Pulmonary artery endothelial cell (primary cell): ENCODE measurements around the gene NPHS1. TPM values are rescaled to one million over a fixed set of nuclear protein-coding genes. Genes with fewer than 3 reads are reported as not detected.

ENCODE experiments used
- DNase-seq: peaks from one replicate; pipeline ENCODE4 v3.0.0-alpha.2; 2011; ENCODE audit warnings: low read depth, low spot score
- total RNA-seq: library from RNA; depleted of rRNA; stranded (reverse); fragments of >200 nt; gene quantifications from 2 replicates; pipeline ENCODE4 v1.2.3, GENCODE V29; 2014

The NPHS1 gene
- total RNA-seq, 1 donor from 2014 or later: not detected

DNA sequence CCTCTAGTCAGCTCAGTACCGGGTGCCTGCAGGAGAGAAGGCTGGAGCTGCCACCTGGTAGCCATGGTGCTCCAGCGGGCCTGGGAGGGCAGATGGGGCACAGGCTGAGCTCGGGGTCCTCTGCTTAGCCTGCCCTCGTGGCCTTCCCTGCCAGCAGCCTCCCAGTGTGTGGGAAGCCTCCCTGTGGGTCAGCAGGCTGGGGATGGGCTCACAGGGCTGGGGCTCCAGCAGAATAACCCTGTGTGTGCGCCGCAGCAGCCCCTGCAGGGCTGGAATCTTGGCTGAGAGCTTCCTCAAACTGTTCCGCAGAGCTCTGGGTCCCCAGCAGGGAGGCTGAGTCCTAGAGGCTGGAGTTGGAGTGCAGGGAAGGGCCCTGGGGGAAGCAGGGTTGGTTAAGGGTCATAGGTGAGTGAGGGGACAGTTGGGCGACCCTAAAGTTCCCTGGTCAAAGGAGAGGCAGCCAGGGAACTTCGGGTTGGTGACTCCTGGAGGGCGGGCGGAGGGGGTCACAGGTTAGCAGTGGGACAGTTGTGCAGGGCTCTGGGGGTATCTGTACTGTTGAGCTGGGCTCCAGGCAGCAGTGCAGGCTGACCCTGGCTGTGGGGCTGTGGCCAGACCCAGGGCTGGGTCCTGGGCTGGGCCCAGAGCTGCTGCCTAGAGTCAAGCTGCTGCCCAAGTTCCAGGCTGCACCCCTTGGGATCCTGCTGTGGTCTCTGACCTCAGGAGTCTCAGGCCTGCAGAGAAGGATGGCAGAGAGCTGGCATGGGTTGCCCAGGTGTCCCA lies 62.9 kb downstream of the NPHS1 start:
- no peak for DNase-seq

DNA sequence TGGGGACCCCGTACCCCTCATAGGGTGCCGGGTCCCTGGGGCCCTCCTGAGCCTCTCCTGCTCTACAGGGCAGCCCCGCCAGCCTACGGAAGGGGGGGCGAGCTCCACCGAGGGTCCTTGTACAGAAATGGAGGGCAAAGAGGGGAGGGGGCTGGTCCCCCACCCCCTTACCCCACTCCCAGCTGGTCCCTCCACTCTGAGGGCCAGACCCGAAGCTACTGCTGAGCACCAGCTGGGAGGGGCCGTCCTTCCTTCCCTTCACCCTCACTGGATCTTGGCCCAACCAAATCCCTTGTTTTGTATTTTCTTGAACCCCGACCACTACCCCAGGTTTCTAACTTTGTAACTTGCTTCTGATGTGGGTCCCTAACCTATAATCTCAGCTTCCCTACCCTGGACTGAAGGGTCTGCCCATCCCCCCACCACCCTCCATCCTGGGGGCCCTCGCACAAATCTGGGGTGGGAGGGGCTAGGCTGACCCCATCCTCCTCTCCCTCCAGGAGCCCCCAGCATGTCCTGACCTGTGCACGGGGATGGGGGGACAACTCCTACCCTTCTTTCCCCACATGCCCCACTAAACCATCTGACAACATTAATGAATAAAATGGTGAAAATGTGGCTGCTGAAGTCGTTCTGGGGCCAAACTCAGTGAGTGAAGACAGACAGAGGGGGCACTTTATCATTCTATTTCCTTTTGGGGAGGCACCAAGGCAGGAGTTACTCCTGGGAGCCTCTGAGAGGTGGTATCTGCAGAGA lies 63.9 kb downstream of the NPHS1 start:
- no peak for DNase-seq

DNA sequence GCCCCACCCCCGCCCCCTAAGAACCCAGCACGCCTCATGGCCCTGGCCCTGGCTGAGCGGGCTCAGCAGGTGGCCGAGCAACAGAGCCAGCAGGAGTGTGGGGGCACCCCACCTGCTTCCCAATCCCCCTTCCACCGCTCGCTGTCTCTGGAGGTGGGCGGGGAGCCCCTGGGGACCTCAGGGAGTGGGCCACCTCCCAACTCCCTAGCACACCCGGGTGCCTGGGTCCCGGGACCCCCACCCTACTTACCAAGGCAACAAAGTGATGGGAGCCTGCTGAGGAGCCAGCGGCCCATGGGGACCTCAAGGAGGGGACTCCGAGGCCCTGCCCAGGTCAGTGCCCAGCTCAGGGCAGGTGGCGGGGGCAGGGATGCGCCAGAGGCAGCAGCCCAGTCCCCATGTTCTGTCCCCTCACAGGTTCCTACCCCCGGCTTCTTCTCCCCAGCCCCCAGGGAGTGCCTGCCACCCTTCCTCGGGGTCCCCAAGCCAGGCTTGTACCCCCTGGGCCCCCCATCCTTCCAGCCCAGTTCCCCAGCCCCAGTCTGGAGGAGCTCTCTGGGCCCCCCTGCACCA lies 65.0 kb downstream of the NPHS1 start:
- DNase-seq: no peak

DNA sequence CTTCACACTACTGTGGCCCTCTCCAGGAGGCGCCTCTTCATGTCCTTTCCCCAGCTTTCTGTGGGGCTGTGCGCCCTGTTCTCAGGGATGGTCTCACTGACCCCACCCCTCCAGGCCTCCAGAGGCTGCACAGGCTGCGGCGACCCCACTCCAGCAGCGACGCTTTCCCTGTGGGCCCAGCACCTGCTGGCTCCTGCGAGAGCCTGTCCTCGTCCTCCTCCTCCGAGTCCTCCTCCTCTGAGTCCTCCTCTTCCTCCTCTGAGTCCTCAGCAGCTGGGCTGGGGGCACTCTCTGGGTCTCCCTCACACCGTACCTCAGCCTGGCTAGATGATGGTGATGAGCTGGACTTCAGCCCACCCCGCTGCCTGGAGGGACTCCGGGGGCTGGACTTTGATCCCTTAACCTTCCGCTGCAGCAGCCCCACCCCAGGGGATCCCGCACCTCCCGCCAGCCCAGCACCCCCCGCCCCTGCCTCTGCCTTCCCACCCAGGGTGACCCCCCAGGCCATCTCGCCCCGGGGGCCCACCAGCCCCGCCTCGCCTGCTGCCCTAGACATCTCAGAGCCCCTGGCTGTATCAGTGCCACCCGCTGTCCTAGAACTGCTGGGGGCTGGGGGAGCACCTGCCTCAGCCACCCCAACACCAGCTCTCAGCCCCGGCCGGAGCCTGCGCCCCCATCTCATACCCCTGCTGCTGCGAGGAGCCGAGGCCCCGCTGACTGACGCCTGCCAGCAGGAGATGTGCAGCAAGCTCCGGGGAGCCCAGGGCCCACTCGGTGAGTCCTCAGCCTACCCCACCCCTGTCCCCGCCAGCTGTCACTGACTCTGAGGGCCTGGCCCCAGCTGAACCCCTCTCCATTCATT lies 65.8 kb downstream of the NPHS1 start:
- no peak for DNase-seq

DNA sequence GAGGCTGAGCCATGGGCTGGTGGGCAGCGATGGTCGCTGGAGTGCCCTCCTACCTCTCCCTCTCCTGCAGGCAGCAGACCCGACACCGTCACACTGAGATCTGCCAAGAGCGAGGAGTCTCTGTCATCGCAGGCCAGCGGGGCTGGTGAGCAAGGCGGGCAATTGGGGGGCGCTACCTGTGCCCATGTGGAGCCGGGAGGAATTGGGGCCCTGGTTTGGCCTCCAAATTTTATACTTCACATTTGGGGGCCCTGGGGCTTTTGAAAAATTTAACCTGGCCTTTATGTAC lies 67.0 kb downstream of the NPHS1 start:
- DNase-seq: no peak

DNA sequence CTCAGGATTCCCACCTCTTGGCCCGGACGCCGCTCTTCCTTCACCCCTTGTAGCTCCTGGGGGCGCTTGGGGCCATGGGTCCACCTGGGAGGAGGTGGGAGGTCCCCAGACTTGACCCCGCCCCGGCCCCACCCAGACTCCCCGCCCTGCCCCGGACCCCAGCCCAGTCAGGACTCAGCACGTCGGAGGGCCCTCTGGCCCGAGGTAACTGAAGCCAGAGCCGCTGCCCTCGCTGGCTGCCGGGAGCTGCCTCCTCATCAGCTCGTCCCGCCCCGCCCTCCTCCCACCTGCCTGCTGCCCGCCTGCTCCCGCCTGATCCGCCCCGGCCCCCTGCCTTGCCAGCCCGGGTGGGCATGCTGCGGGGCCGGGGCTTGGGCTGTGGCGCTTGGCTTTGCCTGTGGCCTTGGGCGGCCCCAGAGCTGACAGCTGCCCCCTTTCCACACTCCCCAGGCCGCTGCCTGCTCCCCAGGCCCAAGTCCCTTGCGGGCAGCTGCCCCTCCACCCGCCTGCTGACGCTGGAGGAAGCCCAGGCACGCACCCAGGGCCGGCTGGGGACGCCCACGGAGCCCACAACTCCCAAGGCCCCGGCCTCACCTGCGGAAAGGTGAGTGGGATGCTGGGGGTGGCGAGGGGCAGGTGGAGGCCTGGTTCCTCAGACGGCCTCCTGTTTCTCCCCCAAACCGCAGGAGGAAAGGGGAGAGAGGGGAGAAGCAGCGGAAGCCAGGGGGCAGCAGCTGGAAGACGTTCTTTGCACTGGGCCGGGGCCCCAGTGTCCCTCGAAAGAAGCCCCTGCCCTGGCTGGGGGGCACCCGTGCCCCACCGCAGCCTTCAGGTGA lies 67.6 kb downstream of the NPHS1 start:
- DNase-seq: no peak

DNA sequence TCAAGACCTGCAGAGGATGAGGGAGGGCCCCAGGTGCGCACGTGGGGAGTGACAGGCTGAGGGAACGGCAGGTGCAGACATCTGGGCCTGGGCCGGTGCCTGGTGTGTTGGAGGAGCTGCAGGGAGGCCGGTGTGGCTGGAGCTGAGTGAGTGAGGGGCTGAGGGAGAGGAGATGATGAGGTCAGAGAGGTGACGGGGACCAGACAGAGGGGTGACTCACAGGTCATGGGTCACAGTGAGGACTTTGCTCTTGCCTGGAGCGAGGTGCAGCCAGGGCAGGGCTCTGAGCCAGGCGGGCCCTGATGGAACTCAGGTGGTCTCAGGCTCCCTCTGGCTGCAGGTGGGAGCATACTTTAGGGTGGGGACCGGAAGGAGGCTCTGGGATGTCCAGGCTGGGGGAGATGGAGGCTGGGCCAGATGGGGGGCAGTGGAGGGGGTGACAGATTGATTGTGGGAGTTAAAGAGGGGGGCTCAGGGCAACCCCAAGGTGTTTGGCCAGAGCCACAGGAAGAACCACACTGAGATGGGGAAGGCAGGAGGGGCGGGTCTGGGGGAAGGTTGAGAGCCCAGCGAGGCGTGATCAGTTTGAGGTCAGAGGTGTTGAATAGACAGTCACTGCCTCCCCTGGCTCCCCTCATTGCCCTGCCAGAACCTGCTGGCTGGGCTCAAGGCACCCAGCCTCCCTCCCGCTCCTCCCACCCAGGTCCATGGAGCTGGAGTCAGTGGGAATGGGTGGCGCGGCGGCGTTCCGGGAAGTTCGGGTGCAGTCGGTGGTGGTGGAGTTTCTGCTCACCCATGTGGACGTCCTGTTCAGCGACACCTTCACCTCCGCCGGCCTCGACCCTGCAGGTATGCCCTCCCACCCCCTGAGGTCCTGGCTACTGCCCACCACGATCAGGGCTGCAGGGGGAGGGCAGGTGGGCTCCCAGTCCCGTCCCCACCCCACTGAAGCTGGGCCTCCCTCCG lies 68.6 kb downstream of the NPHS1 start:
- DNase-seq: no peak

DNA sequence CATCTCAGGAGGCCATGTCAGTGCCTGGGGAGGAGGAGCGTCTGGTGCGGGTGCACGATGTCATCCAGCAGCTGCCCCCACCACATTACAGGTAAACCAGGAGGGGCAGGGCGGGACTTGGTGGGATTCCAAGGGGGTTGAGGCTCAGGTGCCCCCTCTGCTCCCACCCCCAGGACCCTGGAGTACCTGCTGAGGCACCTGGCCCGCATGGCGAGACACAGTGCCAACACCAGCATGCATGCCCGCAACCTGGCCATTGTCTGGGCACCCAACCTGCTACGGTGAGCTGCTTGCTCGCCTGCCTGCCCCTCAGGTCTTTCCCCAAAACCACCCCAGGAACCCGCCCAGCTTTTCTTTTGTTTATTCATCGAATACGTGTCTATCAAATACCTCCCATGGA lies 69.7 kb downstream of the NPHS1 start:
- DNase-seq: no peak

DNA sequence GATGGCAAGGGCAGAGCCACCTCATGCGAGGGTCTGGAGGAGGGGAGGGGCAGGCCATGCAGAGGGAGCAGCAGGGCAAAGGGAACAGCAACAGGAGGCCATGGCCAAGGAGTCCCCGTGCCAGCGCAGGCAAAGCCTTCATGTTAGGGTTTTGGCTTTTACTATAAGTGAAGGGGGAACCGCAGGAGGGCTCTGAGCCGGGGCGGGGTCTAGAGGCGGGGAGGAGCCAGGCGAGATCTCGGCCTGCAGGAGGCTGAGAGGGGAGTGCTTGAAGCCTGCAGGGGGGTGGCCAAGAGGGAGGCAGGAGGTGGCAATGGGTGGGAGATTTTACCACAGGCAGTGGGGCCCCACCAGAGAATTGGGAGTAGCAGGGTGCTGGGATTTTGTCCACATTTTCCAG lies 70.7 kb downstream of the NPHS1 start:
- no peak for DNase-seq

DNA sequence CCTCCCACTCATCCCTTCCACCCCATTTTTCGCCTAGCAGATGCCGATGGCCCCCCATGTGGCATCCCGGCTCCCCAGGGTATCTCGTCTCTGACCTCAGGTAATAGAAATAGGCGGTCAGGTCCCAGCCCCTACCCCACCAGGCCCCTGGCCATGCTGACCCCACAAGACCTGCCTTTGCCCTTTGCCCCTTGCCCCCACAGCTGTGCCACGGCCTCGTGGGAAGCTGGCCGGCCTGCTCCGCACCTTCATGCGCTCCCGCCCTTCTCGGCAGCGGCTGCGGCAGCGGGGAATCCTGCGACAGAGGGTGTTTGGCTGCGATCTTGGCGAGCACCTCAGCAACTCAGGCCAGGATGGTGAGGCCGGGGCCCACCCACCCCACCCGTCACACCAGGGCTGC lies 71.6 kb downstream of the NPHS1 start:
- DNase-seq: no peak

DNA sequence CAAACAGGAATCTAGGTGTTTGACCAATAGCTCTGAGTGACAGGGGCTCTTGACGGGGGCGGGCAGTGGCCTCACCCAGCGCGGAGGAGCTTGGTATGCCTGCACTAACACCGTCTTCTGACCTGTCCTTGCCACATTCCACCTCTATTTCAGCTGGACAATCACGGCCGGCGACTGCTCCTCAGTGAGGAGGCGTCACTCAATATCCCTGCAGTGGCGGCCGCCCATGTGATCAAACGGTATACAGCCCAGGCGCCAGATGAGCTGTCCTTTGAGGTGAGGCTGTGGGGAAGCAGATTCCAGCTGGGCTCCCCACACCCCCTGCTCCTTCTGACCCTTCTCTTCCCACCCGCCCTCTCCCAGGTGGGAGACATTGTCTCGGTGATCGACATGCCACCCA lies 72.2 kb downstream of the NPHS1 start:
- DNase-seq: no peak

DNA sequence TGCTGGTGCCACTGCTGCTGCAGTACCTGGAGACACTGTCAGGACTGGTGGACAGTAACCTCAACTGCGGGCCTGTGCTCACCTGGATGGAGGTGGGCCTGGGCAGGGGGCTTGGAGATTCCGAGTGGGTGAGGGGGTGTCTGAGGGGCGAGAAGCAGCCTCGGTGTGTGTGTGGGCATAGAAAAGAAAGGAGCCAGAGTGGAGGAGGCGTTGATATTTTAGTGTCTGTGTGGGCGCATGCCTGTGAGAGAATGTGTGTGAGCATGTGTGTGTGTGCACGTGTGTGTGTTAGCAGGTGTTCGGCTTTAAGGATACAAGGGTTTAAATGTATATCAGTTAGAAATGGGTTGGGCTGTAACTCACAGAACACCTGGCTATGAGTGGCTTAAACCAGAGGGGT lies 73.3 kb downstream of the NPHS1 start:
- DNase-seq: no peak

DNA sequence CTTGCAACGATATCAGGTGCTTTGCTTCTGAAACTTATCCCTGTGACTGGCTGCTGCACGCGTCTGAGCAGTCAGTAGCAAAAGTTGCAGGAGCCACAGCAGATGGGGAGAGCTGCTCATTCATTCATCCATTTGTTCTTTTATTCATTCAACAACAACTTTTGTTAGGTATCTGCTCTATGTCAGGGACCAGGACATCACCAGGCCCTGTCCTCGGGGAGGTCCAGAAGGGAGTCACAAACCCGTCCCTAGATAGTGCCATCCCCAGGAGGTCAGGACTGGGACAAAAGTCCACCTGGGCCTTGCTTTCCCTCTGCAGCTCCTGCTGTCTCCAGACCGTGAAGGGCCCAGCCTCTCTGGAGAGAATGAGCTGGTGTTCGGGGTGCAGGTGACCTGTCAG lies 74.3 kb downstream of the NPHS1 start:
- DNase-seq: no peak

DNA sequence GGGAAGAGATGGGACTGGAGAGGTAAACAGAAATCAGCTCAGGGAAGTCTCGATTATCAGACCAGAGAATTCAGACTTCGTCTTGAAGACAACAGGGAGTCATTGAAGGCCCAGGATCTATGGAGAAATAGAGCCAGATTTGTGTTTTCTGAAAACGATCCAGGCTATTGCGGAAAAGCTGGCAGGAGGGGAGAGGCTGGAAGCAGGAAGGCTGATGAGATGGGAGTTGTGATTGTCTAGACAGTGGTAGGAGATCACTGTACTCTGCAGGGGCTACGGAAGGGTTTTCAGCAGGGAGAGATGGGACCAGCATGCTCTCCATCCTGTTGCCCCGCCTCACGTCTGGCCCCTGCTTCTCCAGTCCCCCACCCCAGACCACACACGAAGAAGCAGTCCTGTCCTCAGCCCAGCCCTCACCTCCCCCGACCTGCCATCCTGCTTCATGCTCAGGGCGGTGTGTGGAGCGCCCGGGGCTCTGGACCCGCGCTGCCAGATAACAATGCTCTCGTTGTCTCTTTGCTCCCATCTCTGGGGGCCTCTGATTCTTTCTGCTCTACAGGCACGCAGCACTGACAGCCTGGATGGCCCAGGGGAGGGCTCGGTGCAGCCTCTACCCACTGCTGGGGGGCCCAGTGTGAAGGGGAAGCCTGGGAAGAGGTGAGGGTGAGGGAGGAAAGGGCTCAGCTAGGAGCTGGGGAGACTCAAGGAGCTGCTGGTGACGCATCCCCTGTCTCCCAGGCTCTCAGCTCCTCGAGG lies 75.0 kb downstream of the NPHS1 start:
- DNase-seq: no peak

DNA sequence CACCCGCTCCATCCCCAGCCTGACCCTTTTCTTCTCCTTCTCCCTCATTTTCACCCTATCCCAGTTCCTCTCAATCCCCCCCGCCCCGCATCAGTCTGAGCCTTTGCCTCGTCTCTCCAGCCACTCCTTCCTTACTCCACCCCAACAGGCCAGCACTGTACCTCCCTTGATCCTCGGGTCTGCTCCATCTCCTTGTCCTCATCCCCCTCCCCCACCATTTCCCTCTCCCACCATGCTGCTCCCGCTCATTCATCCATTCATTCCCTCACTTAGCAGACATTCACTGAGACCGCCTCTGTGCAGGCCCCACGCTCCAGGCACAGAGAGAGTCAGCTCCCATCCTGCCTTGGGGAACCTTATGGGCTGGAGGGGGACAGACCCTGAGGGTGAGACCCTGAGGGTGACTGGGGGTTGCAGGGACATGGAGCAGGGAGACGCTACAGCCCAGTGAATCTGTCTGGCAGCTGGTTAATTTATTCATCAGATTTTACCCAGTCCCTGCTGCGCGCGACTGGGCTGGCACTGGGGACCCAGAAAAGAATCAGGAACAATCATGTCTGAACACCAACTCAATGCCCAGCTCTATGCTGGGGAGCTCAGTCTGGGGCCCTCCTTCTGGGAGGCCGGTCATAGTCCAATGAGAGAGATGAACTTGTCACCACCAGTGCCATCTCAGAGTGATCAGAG lies 76.1 kb downstream of the NPHS1 start:
- no peak for DNase-seq
